MCF 10A (cell line): ENCODE results near the gene SMIM1. TPM values are rescaled to one million over a fixed set of nuclear protein-coding genes. Genes with fewer than 3 reads are reported as not detected.
A peak's percentile ranks its signal among the peaks of the same experiment; 100 is the strongest.
"Not testable (repeated sequence)": the region's sequence is repeated elsewhere in the genome, so short reads cannot be mapped to it uniquely, and the experiment has no call there.

ENCODE experiments used
- BruUV-seq: library from RNA; stranded (reverse); fragments of 400-500 nt; replicated peaks from 2 replicates; lab custom pipeline; 2021; lab: Mats Ljungman, UMichigan
- CTCF ChIA-PET: fragments of 300-600 bp; sonication (Branson Sonifier 250); formaldehyde crosslinking; extraction: SDS; loops from one replicate; lab custom pipeline; 2021; ENCODE audit warnings: antibody characterized with exemption, inconsistent platforms; lab: Yijun Ruan, JAX
- POLR2A ChIA-PET: fragments of 300-600, 350-650 bp; sonication (Branson Sonifier 250); formaldehyde crosslinking; extraction: SDS; loops from one replicate; lab custom pipeline; 2020; ENCODE audit warnings: antibody characterized with exemption, inconsistent platforms; lab: Yijun Ruan, JAX
- DNase-seq: peaks from one replicate; pipeline ENCODE4 v3.0.0-alpha.2; 2018; ENCODE audit not compliant: unreplicated experiment
- H3K27ac Mint-ChIP-seq: one replicate; pipeline ENCODE4 v1.8.0; 2022; ENCODE audit warnings: mild to moderate bottlenecking, low read depth, mixed read lengths; ENCODE audit not compliant: unreplicated experiment
- H3K27me3 Mint-ChIP-seq: one replicate; pipeline ENCODE4 v1.8.0; 2022; ENCODE audit warnings: mixed read lengths; ENCODE audit not compliant: insufficient read depth, unreplicated experiment
- H3K36me3 Mint-ChIP-seq: one replicate; pipeline ENCODE4 v1.8.0; 2022; ENCODE audit warnings: mild to moderate bottlenecking, moderate library complexity, mixed read lengths; ENCODE audit not compliant: insufficient read depth, unreplicated experiment
- H3K4me1 Mint-ChIP-seq: one replicate; pipeline ENCODE4 v1.8.0; 2022; ENCODE audit warnings: mixed read lengths; ENCODE audit not compliant: insufficient read depth, unreplicated experiment
- H3K4me3 Mint-ChIP-seq: one replicate; pipeline ENCODE4 v1.8.0; 2022; ENCODE audit warnings: mild to moderate bottlenecking, moderate library complexity, mixed read lengths; ENCODE audit not compliant: unreplicated experiment
- H3K9me3 Mint-ChIP-seq: one replicate; pipeline ENCODE4 v1.8.0; 2022; ENCODE audit warnings: mixed read lengths; ENCODE audit not compliant: unreplicated experiment
- intact Hi-C: fragments of 100-400 bp; cut with micrococcal nuclease; formaldehyde crosslinking; loops from 2 replicates; pipeline ENCODE4 v1.14.1; 2022
- total RNA-seq: library from RNA; stranded (reverse); gene quantifications from 2 replicates; pipeline ENCODE4 v1.2.3, GENCODE V29; 2022
- TF ChIP-seq, protein P1 (sequence below): fragments of 200-600 bp; IDR thresholded peaks from one replicate; pipeline ENCODE4 v1.8.0; 2022; ENCODE audit warnings: antibody characterized with exemption, mild to moderate bottlenecking; ENCODE audit not compliant: unreplicated experiment

Gene SMIM1
- total RNA-seq, 1 experiment from 2014 or later: not detected

DNA sequence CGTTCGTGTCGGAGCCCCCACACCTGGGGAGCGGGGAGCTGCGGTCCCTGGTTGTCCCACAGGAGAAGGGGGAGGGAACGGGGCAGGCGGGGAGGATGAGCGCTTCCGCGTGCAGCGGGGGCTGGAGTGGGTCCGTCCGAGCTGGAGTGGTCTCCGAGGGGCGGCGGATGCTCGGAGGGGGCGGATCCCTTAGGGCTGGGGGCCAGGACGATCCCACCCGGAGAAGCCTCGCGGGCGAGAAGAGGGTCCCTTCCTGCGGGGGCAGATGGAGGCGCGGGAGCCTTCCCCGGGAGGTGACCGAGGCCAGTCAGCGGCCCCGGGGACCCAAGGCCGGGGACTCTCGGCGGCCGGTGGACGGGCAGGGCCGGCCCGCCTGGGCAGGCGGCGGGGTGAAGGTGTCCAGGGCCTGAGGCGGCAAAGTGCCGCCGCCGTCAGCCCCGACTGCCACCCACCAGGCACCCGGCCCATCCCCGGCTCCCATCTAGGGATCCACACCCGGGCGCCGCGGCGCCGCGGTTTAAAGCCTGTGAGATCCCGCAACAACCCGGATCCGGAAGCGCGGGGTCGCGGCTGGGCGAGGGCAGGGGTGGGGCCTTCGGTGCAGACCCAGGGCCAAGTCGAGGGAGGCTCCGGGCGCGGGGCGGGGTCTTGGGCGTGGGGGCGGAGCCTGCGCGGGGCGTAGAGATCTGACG, 25.6 kb upstream of the SMIM1 start:
- H3K27ac Mint-ChIP-seq: no peak overlapping the region
- no peaks in the 10 kb centered on the region for H3K9me3 Mint-ChIP-seq
- no TSS peak for BruUV-seq

DNA sequence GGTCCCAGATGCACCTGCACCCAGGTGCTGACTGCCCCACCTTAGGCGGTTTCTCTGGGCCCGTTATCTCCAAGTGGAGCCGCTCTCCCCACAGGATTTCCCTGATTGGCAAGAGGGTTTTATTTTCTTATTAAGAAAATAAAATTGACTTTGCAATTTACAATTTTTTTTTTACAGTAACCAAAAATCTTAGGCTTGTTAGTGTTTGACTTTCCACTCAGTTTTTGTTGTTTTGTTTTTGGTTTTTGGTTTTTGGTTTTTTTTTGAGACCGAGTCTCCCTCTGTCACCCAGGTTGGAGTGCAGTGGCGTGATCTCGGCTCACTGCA, 25.1 kb upstream of the SMIM1 start:
- peak overlapping the region; percentile 72 for H3K4me3 Mint-ChIP-seq
- H3K27ac Mint-ChIP-seq: no peak overlapping the region
- TF ChIP-seq, protein P1, sequence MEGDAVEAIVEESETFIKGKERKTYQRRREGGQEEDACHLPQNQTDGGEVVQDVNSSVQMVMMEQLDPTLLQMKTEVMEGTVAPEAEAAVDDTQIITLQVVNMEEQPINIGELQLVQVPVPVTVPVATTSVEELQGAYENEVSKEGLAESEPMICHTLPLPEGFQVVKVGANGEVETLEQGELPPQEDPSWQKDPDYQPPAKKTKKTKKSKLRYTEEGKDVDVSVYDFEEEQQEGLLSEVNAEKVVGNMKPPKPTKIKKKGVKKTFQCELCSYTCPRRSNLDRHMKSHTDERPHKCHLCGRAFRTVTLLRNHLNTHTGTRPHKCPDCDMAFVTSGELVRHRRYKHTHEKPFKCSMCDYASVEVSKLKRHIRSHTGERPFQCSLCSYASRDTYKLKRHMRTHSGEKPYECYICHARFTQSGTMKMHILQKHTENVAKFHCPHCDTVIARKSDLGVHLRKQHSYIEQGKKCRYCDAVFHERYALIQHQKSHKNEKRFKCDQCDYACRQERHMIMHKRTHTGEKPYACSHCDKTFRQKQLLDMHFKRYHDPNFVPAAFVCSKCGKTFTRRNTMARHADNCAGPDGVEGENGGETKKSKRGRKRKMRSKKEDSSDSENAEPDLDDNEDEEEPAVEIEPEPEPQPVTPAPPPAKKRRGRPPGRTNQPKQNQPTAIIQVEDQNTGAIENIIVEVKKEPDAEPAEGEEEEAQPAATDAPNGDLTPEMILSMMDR: no peak
- intact Hi-C loops: no loop called here
- peaks cover 22% of the 10 kb centered on the region for H3K27me3 Mint-ChIP-seq
- ChIA-PET POLR2A (interaction anchor here (1.1 kb wide), 1 partner anchor 48 kb away, joined by 7 read pairs; the partner anchor contains the start of gene LRRC47), CTCF (no interaction called here)
- no TSS peak for BruUV-seq
- H3K9me3 Mint-ChIP-seq: no peaks in the 10 kb centered on the region
- H3K4me1 Mint-ChIP-seq: peaks cover 24% of the 10 kb centered on the region
- H3K36me3 Mint-ChIP-seq: peaks cover 16% of the 10 kb centered on the region
- no peak for DNase-seq

More for the DNA sequence above, 25.6 kb upstream of the SMIM1 start:
- ChIA-PET POLR2A (interaction anchor here (0.7 kb wide), 1 partner anchor 49 kb away, joined by 3 read pairs; the partner anchor contains the start of gene LRRC47), CTCF (interaction anchor here (0.7 kb wide), 1 partner anchor 274 kb away, joined by 3 read pairs; no protein-coding TSS in a partner anchor)
- H3K4me1 Mint-ChIP-seq: peaks cover 24% of the 10 kb centered on the region
- peaks cover 20% of the 10 kb centered on the region for H3K36me3 Mint-ChIP-seq
- peak overlapping the region; percentile 72 for H3K4me3 Mint-ChIP-seq
- TF ChIP-seq, protein P1: no peak
- intact Hi-C loops: no loop called here
- peaks cover 17% of the 10 kb centered on the region for H3K27me3 Mint-ChIP-seq
- peak; percentile 81 for DNase-seq

DNA sequence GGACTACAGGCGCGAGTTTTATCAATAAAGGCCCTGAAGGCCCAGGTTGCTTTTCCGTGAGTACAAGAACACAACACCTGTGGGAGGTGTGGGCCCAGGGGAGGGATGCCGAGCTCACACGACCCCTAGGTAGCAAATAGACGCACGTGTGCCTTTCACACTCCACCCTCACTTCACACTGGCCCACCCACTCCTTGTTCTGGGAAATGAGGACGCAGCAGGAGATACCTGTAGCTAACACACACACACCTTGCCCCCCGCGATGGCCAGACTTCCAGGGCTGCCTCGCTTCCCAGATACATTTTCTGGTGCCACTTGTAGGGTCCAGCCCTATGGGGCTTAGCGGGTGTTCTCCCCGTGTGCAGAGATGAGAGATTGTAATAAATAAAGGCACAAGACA, 24.6 kb upstream of the SMIM1 start:
- BruUV-seq: no TSS peak
- intact Hi-C loops: no loop called here
- Mint-ChIP-seq H3K27ac (no peak overlapping the region), H3K4me3 (peak overlapping the region; percentile 72), H3K4me1 (peaks cover 24% of the 10 kb centered on the region), H3K9me3 (no peaks in the 10 kb centered on the region), H3K36me3 (peaks cover 12% of the 10 kb centered on the region), H3K27me3 (peaks cover 24% of the 10 kb centered on the region)
- POLR2A ChIA-PET: interaction anchor here (1.1 kb wide), 1 partner anchor 48 kb away, joined by 7 read pairs; the partner anchor contains the start of gene LRRC47
- no peak for DNase-seq
- TF ChIP-seq, protein P1: no peak
- CTCF ChIA-PET: no interaction called here

DNA sequence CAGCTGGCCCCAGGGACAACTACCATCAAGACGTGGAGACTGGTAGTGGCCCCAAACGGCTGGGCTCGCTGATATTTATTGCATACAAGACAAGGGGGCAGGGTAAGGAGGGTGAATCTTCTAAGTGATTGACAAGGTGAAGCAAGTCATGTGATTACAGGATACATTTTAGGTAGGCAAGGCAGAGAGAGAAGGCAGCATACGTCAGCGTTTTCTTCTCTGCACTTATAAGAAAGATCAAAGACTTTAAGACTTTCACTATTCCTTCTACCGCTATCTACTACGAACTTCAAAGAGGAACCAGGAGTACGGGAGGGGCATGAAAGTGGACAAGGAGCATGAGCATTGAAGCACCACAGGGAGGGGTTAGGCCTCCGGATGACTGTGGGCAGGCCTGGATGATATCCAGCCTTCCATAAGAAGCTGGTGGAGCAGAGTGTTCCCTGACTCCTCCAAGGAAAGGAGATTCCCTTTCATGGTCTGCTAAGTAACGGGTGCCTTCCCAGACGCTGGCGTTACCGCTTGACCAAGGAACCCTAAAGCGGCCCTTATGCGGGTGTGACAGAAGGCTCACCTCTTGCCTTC, 24.1 kb upstream of the SMIM1 start:
- not testable (repeated sequence) for BruUV-seq

More for the DNA sequence above, 24.1 kb upstream of the SMIM1 start:
- H3K36me3 Mint-ChIP-seq, H3K9me3 Mint-ChIP-seq, H3K27ac Mint-ChIP-seq, intact Hi-C loops, DNase-seq, CTCF ChIA-PET: not testable (repeated sequence)
- Mint-ChIP-seq H3K4me3 (peak overlapping the region; percentile 72), H3K4me1 (peaks cover 24% of the 10 kb centered on the region), H3K27me3 (peaks cover 24% of the 10 kb centered on the region)
- POLR2A ChIA-PET: interaction anchor here (0.9 to 1.7 kb wide), 3 partner anchors 11 to 47 kb away, joined by 4 to 7 read pairs (median 5); partner anchors contain the start of gene LRRC47
